Measurements from ENCODE around the gene SYT6.

DNA sequence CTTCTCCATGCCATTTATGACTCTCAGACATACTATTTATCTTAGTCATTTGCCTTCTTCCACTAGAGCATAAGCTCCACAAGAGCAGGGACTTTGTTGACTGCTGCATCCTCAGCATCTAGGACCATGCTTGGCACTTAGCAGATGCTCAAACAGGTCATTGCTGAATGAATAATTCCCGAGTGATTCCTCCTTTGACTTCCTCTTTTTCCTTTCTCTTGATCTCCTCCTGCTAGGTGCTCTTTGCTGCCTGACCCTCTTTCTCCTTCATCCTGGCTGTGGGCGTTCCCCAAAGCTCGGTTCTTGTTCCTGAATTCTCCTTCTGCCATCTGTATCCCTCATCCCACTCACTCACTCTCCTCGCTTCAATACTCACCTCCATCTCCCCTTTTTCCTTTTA lies 23.5 kb downstream of the SYT6 start:
- TF ChIP-seq, protein P1, sequence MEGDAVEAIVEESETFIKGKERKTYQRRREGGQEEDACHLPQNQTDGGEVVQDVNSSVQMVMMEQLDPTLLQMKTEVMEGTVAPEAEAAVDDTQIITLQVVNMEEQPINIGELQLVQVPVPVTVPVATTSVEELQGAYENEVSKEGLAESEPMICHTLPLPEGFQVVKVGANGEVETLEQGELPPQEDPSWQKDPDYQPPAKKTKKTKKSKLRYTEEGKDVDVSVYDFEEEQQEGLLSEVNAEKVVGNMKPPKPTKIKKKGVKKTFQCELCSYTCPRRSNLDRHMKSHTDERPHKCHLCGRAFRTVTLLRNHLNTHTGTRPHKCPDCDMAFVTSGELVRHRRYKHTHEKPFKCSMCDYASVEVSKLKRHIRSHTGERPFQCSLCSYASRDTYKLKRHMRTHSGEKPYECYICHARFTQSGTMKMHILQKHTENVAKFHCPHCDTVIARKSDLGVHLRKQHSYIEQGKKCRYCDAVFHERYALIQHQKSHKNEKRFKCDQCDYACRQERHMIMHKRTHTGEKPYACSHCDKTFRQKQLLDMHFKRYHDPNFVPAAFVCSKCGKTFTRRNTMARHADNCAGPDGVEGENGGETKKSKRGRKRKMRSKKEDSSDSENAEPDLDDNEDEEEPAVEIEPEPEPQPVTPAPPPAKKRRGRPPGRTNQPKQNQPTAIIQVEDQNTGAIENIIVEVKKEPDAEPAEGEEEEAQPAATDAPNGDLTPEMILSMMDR (IDR thresholded peaks at IDR 0.05), result no peak
- TF ChIP-seq POLR2A (IDR thresholded peaks at IDR 0.05), result no peak

Measured in uterus (tissue), 2 donors.